ENCODE data around the gene PRELID1. TPM values are rescaled to one million over a fixed set of nuclear protein-coding genes. Genes with fewer than 3 reads are reported as not detected.

The PRELID1 gene
- 10 to 100 TPM; 55.1 to 58.6 (median 56.7) TPM for total RNA-seq

DNA sequence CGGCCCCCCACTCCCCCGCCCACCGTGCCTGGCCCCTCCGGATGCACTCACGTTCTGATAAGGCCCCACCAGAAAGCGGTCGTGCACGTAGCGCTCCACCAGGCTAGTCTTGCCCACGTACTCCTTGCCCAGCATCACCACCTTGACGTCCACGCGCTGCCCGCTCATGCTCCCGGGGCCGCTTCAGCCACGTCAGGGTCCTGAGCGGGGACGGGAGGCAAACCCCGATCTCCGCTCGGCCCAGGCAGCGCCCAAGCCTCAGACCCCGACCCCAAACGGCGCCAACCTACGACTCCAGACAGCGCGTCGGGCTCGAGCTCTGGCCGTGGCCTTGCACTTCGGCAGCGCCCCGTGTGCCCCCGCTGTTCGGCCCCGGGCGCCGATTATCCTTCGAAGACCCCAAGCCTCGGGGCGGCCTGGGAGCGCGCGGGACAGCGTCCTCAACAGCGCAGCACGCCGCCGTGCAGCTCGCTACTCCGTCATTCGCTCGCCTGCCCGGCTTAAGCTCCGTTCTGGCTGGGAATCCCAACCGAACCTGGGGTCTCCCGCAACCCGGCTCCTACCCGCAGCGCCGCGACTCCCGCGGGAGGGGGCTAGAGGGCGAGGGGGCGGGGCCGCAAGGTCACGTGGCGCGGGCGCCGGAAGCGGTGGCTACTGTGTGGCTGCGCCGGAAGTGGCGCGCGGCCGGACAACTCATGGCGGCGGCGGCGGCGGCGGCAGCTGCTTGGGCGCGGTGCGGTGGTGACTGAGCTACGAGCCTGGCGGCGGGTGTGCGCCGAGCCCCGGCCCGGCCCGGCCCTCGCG is at the start of gene PRELID1, which contains the start of gene RAB24:
PRELID1 (plus strand) TSS at position 679 of the 804 bp plus-strand sequence. CDS start 187 bp downstream, outside the sequence.
RAB24 (minus strand) TSS at position 599 of the 804 bp plus-strand sequence; CDS start at position 168, 431 bp downstream.
- TF ChIP-seq, protein P1, sequence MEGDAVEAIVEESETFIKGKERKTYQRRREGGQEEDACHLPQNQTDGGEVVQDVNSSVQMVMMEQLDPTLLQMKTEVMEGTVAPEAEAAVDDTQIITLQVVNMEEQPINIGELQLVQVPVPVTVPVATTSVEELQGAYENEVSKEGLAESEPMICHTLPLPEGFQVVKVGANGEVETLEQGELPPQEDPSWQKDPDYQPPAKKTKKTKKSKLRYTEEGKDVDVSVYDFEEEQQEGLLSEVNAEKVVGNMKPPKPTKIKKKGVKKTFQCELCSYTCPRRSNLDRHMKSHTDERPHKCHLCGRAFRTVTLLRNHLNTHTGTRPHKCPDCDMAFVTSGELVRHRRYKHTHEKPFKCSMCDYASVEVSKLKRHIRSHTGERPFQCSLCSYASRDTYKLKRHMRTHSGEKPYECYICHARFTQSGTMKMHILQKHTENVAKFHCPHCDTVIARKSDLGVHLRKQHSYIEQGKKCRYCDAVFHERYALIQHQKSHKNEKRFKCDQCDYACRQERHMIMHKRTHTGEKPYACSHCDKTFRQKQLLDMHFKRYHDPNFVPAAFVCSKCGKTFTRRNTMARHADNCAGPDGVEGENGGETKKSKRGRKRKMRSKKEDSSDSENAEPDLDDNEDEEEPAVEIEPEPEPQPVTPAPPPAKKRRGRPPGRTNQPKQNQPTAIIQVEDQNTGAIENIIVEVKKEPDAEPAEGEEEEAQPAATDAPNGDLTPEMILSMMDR (IDR thresholded peaks at IDR 0.05; ENCODE audit: low read depth) = no peak

DNA sequence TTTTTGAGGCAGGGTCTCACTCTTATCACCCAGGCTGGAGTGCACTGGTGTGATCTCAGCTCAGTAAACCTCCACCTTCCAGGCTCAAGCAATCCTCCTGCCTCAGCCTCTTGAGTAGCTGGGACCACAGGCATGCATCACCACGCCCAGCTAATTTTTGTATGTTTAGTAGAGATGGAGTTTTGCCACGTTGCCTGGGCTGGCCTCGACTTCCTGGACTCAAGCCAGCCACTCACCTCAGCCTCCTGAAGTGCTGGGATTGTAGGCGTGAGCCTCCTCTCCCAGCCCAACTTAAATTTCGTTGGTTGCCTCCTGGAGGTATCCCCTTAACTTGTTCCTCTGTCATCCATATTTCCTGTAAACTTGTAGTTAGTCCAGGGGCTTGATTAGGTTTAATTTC is 47.3 kb upstream of the PRELID1 start:
- TF ChIP-seq, protein P1 (IDR thresholded peaks at IDR 0.05; ENCODE audit: low read depth) = no peak

GRCh38 chr5:177260961-177261360 is 42.6 kb upstream of the PRELID1 start:
- TF ChIP-seq, protein P1 (IDR thresholded peaks at IDR 0.05; ENCODE audit: low read depth) = no peak

- TF ChIP-seq, protein P1 (IDR thresholded peaks at IDR 0.05; ENCODE audit: low read depth) = no peak
Observed at GRCh38 chr5:177261510-177261909, 42.1 kb upstream of the PRELID1 start.

DNA sequence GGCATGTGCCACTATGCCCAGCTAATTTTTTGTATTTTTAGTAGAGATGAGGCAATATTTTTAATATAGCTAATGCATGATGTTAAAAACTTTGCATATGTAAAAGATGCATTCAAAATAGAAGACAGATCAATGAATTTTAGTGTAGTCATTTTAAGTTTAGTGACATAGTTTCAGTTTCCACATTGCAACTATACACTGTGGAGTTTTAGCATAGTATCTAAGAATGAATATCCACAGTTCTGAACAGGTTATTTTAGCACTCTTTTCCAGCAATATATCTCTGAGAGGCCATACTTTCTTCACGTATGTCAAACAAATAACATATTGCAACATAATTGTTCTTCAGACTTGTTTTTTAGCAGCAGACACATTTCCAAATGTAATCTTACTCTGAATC is 39.4 kb upstream of the PRELID1 start:
- TF ChIP-seq, protein P1 (IDR thresholded peaks at IDR 0.05; ENCODE audit: low read depth) = no peak

DNA sequence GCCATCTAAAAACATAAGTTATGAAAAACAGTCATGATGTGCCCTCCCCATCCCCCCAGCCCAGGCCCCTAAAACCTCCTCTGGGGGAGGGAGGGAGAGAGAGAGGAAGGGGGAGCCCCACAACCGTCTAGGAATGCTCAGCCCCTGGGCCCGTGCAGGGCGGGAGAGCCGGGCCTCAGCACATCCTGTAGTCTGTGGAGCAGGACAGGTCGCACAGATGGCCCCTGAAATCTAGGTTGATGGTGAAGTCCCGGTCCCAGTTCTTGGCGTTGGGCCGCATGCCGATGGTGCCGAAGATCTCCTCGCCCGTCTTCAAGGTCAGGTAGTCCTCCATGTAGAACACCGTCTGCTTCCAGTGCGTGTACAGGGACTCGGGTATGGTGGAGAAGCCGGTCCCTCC is 38.2 kb upstream of the PRELID1 start:
- TF ChIP-seq, protein P1 (IDR thresholded peaks at IDR 0.05; ENCODE audit: low read depth) = no peak

- TF ChIP-seq, protein P1 (IDR thresholded peaks at IDR 0.05; ENCODE audit: low read depth) = no peak
Observed at GRCh38 chr5:177269232-177269895, 34.2 kb upstream of the PRELID1 start.
